IMR-90 (cell line): ENCODE results near the gene ZNF408. TPM values are rescaled to one million over a fixed set of nuclear protein-coding genes. Genes with fewer than 3 reads are reported as not detected.

Experiments
- ATAC-seq: fragments of 200-7000 bp; cut with Tn5 transposase; 2 replicates; pipeline ENCODE4 v1.9.1; 2020; ENCODE audit warnings: low read depth, mild to moderate bottlenecking, moderate library complexity
- BruUV-seq: library from RNA; stranded (reverse); fragments of 400-500 nt; replicated peaks from 2 replicates; lab custom pipeline; 2021; lab: Mats Ljungman, UMichigan
- CTCF ChIA-PET: fragments of 300-600 bp; formaldehyde crosslinking; extraction: SDS; loops from one replicate; lab custom pipeline; 2021; ENCODE audit warnings: antibody characterized with exemption; lab: Yijun Ruan, JAX
- POLR2A ChIA-PET: fragments of 300-600 bp; sonication (Branson Sonifier 250); formaldehyde crosslinking; loops from one replicate; lab custom pipeline; 2022; ENCODE audit warnings: antibody characterized with exemption; ENCODE audit not compliant: unreplicated experiment; lab: Charles Lee
- DNase-seq: peaks from one replicate; pipeline ENCODE4 v3.0.0; 2013
- H2AFZ ChIP-seq: replicated peaks from 2 replicates; pipeline ENCODE3; 2013; ENCODE audit warnings: low read length, mild to moderate bottlenecking; ENCODE audit not compliant: poor library complexity
- H2AK5ac ChIP-seq: 2 replicates; pipeline ENCODE4 v1.6.1; 2013; ENCODE audit warnings: low read depth, low read length, inconsistent platforms
- H2AK9ac ChIP-seq: replicated peaks from 2 replicates; pipeline ENCODE3; 2013; ENCODE audit warnings: mild to moderate bottlenecking, low read depth, low read length, moderate library complexity; ENCODE audit not compliant: poor library complexity
- H2BK120ac ChIP-seq: 2 replicates; pipeline ENCODE4 v1.6.1; 2013; ENCODE audit warnings: low read depth, low read length, inconsistent platforms
- H2BK15ac ChIP-seq: 3 replicates; pipeline ENCODE4 v1.6.1; 2013; ENCODE audit warnings: low read depth, low read length, inconsistent platforms
- H2BK20ac ChIP-seq: 2 replicates; pipeline ENCODE4 v1.6.1; 2013; ENCODE audit warnings: low read depth, mild to moderate bottlenecking, inconsistent platforms, low read length, moderate library complexity
- H2BK5ac ChIP-seq: 2 replicates; pipeline ENCODE4 v1.6.1; 2013; ENCODE audit warnings: mild to moderate bottlenecking, low read depth, low read length, inconsistent platforms; ENCODE audit not compliant: poor library complexity, severe bottlenecking
- H3K14ac ChIP-seq: replicated peaks from 2 replicates; pipeline ENCODE4 v1.6.1; 2013; ENCODE audit warnings: low read depth, low read length, inconsistent platforms
- H3K18ac ChIP-seq: 2 replicates; pipeline ENCODE4 v1.6.1; 2013; ENCODE audit warnings: low read depth, low read length, control low read depth
- H3K23ac ChIP-seq: 2 replicates; pipeline ENCODE4 v1.6.1; 2013; ENCODE audit warnings: low read depth, low read length, inconsistent platforms
- H3K27ac ChIP-seq: 2 replicates; pipeline ENCODE4 v1.5.1; 2013; ENCODE audit warnings: mild to moderate bottlenecking, control low read depth, low read length; ENCODE audit not compliant: insufficient read depth
- H3K27me3 ChIP-seq: 2 replicates; pipeline ENCODE4 v1.6.1; 2013; ENCODE audit warnings: low read length; ENCODE audit not compliant: control insufficient read depth, insufficient read depth
- H3K36me3 ChIP-seq: 2 replicates; pipeline ENCODE4 v1.6.1; 2013; ENCODE audit warnings: low read length, mixed read lengths; ENCODE audit not compliant: control insufficient read depth, insufficient read depth
- H3K4ac ChIP-seq: 2 replicates; pipeline ENCODE4 v1.6.1; 2013; ENCODE audit warnings: low read depth, low read length, inconsistent platforms
- H3K4me1 ChIP-seq: 2 replicates; pipeline ENCODE4 v1.6.1; 2013; ENCODE audit warnings: low read length, mixed read lengths; ENCODE audit not compliant: control insufficient read depth, insufficient read depth
- H3K4me2 ChIP-seq: 2 replicates; pipeline ENCODE4 v1.6.1; 2013; ENCODE audit warnings: low read depth, mild to moderate bottlenecking, control low read depth, low read length, moderate library complexity
- H3K4me3 ChIP-seq: 2 replicates; pipeline ENCODE4 v1.5.1; 2013; ENCODE audit warnings: low read depth, mild to moderate bottlenecking, control low read depth, low read length, moderate library complexity; ENCODE audit not compliant: insufficient read depth
- H3K56ac ChIP-seq: 2 replicates; pipeline ENCODE4 v1.6.1; 2013; ENCODE audit warnings: low read length, inconsistent platforms; ENCODE audit not compliant: insufficient read depth; ENCODE audit errors: extremely low read depth
- H3K79me1 ChIP-seq, 2 experiments: 2 replicates each; pipeline ENCODE4 v1.6.1; 2013; ENCODE audit warnings: low read length in 2 of 2, inconsistent platforms in 1 of 2, low read depth in 1 of 2
- H3K9ac ChIP-seq: 2 replicates; pipeline ENCODE4 v1.6.1; 2013; ENCODE audit warnings: low read depth, low read length, control low read depth
- H3K9me1 ChIP-seq: 2 replicates; pipeline ENCODE4 v1.6.1; 2013; ENCODE audit warnings: low read length, inconsistent platforms; ENCODE audit not compliant: insufficient read depth
- H3K9me3 ChIP-seq: 2 replicates; pipeline ENCODE4 v1.6.1; 2013; ENCODE audit warnings: low read length; ENCODE audit not compliant: control insufficient read depth, insufficient read depth
- H4K20me1 ChIP-seq: 2 replicates; pipeline ENCODE4 v1.6.1; 2013; ENCODE audit warnings: low read length, inconsistent platforms; ENCODE audit not compliant: insufficient read depth
- H4K5ac ChIP-seq: 2 replicates; pipeline ENCODE4 v1.6.1; 2013; ENCODE audit warnings: mild to moderate bottlenecking, low read depth, low read length, control low read depth
- H4K8ac ChIP-seq, 2 experiments: 2 replicates each; pipeline ENCODE4 v1.6.1; 2013; ENCODE audit warnings: low read depth in 2 of 2, low read length in 2 of 2, control low read depth in 1 of 2, inconsistent platforms in 1 of 2
- H4K91ac ChIP-seq: 2 replicates; pipeline ENCODE4 v1.6.1; 2013; ENCODE audit warnings: low read depth, low read length, inconsistent platforms; ENCODE audit not compliant: insufficient read depth
- BHLHE40 ChIP-seq: fragments of 150-350 bp; IDR thresholded peaks from 2 replicates; pipeline ENCODE4 v1.6.1; 2016; ENCODE audit warnings: mild to moderate bottlenecking, low read depth, low read length
- CEBPB ChIP-seq: IDR thresholded peaks from 2 replicates; pipeline ENCODE4 v1.6.1; 2012; ENCODE audit warnings: low read depth, low read length, improper control_type of control experiment
- MAFK ChIP-seq: IDR thresholded peaks from 2 replicates; pipeline ENCODE4 v1.6.1; 2012; ENCODE audit warnings: low read depth, low read length, improper control_type of control experiment
- MAZ ChIP-seq: IDR thresholded peaks from 2 replicates; pipeline ENCODE4 v1.6.1; 2012; ENCODE audit warnings: low read depth, mild to moderate bottlenecking, low read length, improper control_type of control experiment, moderate library complexity, borderline replicate concordance
- POLR2A ChIP-seq: IDR thresholded peaks from 2 replicates; pipeline ENCODE4 v1.6.1; 2012; ENCODE audit warnings: mild to moderate bottlenecking, low read depth, low read length
- RFX5 ChIP-seq: IDR thresholded peaks from 2 replicates; pipeline ENCODE4 v1.8.0; 2012; ENCODE audit warnings: low read depth, mild to moderate bottlenecking, low read length, moderate library complexity
- WGBS, 2 experiments: methylation state at CpG; one replicate each; pipeline versions ENCODE4 v1.1.5 to v1.1.7; 2013; ENCODE audit warnings: missing lambda C conversion rate in 2 of 2; ENCODE audit not compliant: insufficient read length in 1 of 2; ENCODE audit errors: extremely low coverage in 2 of 2; 5-methylcytosine and 5-hydroxymethylcytosine counted together
- dilution Hi-C: fragments of 300-500 bp; cut with HindIII; formaldehyde crosslinking; loops from one replicate; pipeline ENCODE4 v1.14.3; 2018; ENCODE audit warnings: low sequenced_read_pairs; ENCODE audit not compliant: unreplicated experiment
- in situ Hi-C: fragments of 300-500 bp; cut with MboI; formaldehyde crosslinking; loops from 3 replicates; pipeline ENCODE4 v1.14.3; 2019; ENCODE audit warnings: low sequenced_read_pairs, inconsistent platforms, mixed read lengths
- intact Hi-C: fragments of 100-400 bp; cut with micrococcal nuclease; formaldehyde crosslinking; loops from 2 replicates; pipeline ENCODE4 v1.10.0; 2022
- polyA plus RNA-seq, 3 experiments: library from polyadenylated mRNA; depleted of rRNA; stranded (reverse); fragments of >200 nt; gene quantifications; 2 replicates each; pipeline ENCODE4 v1.2.3, GENCODE V29; 2012; ENCODE audit warnings: low replicate concordance in 1 of 3
- total RNA-seq: library from RNA; depleted of rRNA; stranded (reverse); fragments of >200 nt; gene quantifications from 2 replicates; pipeline ENCODE4 v1.2.3, GENCODE V29; 2012
- TF ChIP-seq, protein P1 (sequence below): fragments of 150-350 bp; IDR thresholded peaks from 2 replicates; pipeline ENCODE4 v1.6.1; 2017; ENCODE audit warnings: mild to moderate bottlenecking, antibody characterized with exemption, low read length, low read depth
- TF ChIP-seq, protein P2 (sequence below): fragments of 150-350 bp; IDR thresholded peaks from 2 replicates; pipeline ENCODE4 v1.6.1; 2016; ENCODE audit warnings: low read depth, mild to moderate bottlenecking, low read length, moderate library complexity, borderline replicate concordance
- TF ChIP-seq, protein P3 (sequence below): conservative IDR thresholded peaks from 2 replicates; pipeline ENCODE4 v1.5.1; 2012; ENCODE audit warnings: mild to moderate bottlenecking, low read depth, low read length, improper control_type of control experiment

ZNF408 gene
- total and polyA plus RNA-seq, 2 of the 4 experiments (the other 2 are of a cell fraction) = 9.5 to 11.1 TPM

DNA sequence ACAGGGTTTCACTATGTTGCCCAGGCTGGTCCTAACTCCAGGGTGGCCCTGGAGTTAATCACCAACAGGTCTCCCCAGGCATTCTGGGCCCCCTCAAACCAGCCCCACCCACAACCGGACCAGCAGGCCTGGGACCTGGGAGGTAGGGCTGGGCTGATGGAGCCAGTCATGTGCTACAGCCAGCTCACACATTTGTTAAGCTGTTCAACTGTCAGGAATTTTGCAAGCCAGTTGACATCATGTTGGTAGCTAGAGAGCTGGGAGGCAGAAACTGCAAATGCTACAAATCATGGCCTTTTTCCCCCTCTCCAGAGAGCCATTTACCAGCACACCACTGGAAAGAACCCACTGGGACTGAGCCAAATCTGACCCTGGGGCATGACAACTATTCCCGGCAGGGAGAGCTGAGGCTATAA lies 7.2 kb upstream of the ZNF408 start:
- H3K27me3 ChIP-seq = no peaks in the 10 kb centered on the region
- no TSS peak for BruUV-seq
- H2BK120ac ChIP-seq = no peak overlapping the region
- H2BK15ac ChIP-seq = no peak overlapping the region; the same call in 2 of the 3 replicates
- DNase-seq (peak; percentile 22), ATAC-seq (no peak)
- H3K9me1 ChIP-seq = peaks cover 12% of the 10 kb centered on the region; the same call in 1 of the 2 replicates
- in situ Hi-C loops (no loop called here), dilution Hi-C loops (no loop called here), intact Hi-C loops (no loop called here)
- CTCF ChIA-PET = interaction anchor here (0.7 kb wide), 1 partner anchor 76 kb away, joined by 3 read pairs; the partner anchor contains the start of gene ATG13
- H2AFZ ChIP-seq = no peak overlapping the region
- H3K27ac ChIP-seq = 0 out of 2 replicates have a peak overlapping the region, but pooled peaks have one; percentile 5
- H3K56ac ChIP-seq = no peak overlapping the region
- no peak overlapping the region for H3K14ac ChIP-seq
- peak overlapping the region; percentile 72 for H2AK9ac ChIP-seq
- 100% methylated on average over 1 of the region's 2 CpGs; no CpG with 5 or more reads in 1 of the 2 experiments for WGBS, 2 experiments
- H3K18ac ChIP-seq = no peak overlapping the region
- 0 out of 2 replicates have a peak, but pooled peaks cover 12% of the 10 kb centered on the region for H4K20me1 ChIP-seq
- no peak overlapping the region for H2AK5ac ChIP-seq
- no peak overlapping the region for H3K23ac ChIP-seq
- H3K79me1 ChIP-seq = peaks cover 28 to 59% of the 10 kb centered on the region in 2 experiments
- no peak overlapping the region for H3K4me2 ChIP-seq
- H3K4me1 ChIP-seq = peaks cover 10% of the 10 kb centered on the region
- H4K8ac ChIP-seq = no peak overlapping the region
- POLR2A ChIA-PET = no interaction called here
- no peak overlapping the region for H3K4ac ChIP-seq
- no peak for TF ChIP-seq CEBPB
- TF ChIP-seq, protein P1, sequence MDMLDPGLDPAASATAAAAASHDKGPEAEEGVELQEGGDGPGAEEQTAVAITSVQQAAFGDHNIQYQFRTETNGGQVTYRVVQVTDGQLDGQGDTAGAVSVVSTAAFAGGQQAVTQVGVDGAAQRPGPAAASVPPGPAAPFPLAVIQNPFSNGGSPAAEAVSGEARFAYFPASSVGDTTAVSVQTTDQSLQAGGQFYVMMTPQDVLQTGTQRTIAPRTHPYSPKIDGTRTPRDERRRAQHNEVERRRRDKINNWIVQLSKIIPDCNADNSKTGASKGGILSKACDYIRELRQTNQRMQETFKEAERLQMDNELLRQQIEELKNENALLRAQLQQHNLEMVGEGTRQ = no peak
- no peak for TF ChIP-seq BHLHE40
- TF ChIP-seq MAZ = no peak
- TF ChIP-seq, protein P2, sequence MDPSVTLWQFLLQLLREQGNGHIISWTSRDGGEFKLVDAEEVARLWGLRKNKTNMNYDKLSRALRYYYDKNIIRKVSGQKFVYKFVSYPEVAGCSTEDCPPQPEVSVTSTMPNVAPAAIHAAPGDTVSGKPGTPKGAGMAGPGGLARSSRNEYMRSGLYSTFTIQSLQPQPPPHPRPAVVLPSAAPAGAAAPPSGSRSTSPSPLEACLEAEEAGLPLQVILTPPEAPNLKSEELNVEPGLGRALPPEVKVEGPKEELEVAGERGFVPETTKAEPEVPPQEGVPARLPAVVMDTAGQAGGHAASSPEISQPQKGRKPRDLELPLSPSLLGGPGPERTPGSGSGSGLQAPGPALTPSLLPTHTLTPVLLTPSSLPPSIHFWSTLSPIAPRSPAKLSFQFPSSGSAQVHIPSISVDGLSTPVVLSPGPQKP = no peak
- TF ChIP-seq RFX5 = no peak
- TF ChIP-seq MAFK = no peak
- no peak for TF ChIP-seq POLR2A
- TF ChIP-seq, protein P3, sequence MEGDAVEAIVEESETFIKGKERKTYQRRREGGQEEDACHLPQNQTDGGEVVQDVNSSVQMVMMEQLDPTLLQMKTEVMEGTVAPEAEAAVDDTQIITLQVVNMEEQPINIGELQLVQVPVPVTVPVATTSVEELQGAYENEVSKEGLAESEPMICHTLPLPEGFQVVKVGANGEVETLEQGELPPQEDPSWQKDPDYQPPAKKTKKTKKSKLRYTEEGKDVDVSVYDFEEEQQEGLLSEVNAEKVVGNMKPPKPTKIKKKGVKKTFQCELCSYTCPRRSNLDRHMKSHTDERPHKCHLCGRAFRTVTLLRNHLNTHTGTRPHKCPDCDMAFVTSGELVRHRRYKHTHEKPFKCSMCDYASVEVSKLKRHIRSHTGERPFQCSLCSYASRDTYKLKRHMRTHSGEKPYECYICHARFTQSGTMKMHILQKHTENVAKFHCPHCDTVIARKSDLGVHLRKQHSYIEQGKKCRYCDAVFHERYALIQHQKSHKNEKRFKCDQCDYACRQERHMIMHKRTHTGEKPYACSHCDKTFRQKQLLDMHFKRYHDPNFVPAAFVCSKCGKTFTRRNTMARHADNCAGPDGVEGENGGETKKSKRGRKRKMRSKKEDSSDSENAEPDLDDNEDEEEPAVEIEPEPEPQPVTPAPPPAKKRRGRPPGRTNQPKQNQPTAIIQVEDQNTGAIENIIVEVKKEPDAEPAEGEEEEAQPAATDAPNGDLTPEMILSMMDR = no peak
- H3K4me3 ChIP-seq = no peak overlapping the region
- H4K91ac ChIP-seq = no peak overlapping the region
- peaks cover 56% of the 10 kb centered on the region for H3K36me3 ChIP-seq
- no peak overlapping the region for H2BK5ac ChIP-seq
- H3K9me3 ChIP-seq = no peaks in the 10 kb centered on the region
- no peak overlapping the region for H2BK20ac ChIP-seq
- H4K5ac ChIP-seq = no peak overlapping the region
- no peak overlapping the region for H3K9ac ChIP-seq
